ENCODE data around the gene CSNK1A1L. TPM values are rescaled to one million over a fixed set of nuclear protein-coding genes. Genes with fewer than 3 reads are reported as not detected.

The CSNK1A1L gene
- polyA plus RNA-seq, 1 donor (not counting 4 experiments of a cell fraction or from before 2014, with no cell fraction given), result not detected

DNA sequence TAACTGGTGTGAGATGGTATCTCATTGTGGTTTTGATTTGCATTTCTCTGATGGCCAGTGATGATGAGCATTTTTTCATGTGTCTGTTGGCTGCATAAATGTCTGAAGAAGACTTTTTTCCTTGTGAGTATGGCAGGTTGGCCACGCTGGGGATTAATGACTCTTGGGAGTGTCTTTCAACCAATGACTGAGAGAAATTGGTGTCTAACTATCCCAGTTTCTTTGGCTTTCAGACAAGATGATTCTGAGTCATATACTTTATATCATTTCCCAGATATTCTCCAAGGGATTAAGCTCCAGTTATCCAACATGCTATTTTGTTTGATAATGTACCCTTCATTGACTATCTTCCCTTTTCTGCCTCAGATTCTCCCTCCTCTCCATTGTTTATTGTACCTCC lies 35.5 kb upstream of the CSNK1A1L start:
- no peak for FAIRE-seq

DNA sequence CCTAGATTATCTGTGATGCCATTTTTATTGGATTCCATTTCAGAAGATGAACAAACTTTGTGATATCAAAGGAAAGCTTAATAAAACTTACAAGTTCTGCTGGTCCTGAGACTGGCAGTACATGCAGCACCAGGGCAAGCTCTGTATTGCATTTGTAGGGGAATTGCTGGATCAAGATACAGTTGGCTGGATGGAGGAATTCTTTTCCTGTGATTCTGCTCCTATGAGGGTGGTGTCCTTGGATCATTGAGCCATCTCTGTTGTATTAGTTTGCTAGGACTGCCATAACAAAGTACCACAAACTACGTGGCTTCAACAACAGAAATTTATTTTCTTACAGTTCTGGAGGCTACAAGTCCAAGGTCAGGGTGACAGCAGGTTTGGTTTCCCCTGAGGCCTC lies 33.9 kb upstream of the CSNK1A1L start:
- TF ChIP-seq EZH2 (IDR thresholded peaks at IDR 0.05; ENCODE audit: low read length), result no peak
- TF ChIP-seq, protein P1, sequence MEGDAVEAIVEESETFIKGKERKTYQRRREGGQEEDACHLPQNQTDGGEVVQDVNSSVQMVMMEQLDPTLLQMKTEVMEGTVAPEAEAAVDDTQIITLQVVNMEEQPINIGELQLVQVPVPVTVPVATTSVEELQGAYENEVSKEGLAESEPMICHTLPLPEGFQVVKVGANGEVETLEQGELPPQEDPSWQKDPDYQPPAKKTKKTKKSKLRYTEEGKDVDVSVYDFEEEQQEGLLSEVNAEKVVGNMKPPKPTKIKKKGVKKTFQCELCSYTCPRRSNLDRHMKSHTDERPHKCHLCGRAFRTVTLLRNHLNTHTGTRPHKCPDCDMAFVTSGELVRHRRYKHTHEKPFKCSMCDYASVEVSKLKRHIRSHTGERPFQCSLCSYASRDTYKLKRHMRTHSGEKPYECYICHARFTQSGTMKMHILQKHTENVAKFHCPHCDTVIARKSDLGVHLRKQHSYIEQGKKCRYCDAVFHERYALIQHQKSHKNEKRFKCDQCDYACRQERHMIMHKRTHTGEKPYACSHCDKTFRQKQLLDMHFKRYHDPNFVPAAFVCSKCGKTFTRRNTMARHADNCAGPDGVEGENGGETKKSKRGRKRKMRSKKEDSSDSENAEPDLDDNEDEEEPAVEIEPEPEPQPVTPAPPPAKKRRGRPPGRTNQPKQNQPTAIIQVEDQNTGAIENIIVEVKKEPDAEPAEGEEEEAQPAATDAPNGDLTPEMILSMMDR (optimal IDR thresholded peaks at IDR 0.05 in 1 of 3, IDR thresholded peaks at IDR 0.05 in 1 of 3, conservative IDR thresholded peaks at IDR 0.05 in 1 of 3; ENCODE audit: extremely low read depth in 1 of 3, insufficient read depth in 2 of 3, low read length in 3 of 3), result no peak
- dilution Hi-C loops (cut with MboI; ENCODE audit: extremely low pct_ligation_motif_present, low sequenced_read_pairs), result no loop called here
- Histone ChIP-seq H3K9ac (ENCODE audit: control insufficient read depth, extremely low read depth, insufficient read depth, low read length) (no peak overlapping the region), H3K4me3 (ENCODE audit: control insufficient read depth in 2 of 3, extremely low read depth in 1 of 3, insufficient read depth in 2 of 3, low read depth in 1 of 3, low read length in 3 of 3) (no peak overlapping the region), H3K4me1 (ENCODE audit: control insufficient read depth, extremely low read depth, insufficient read depth, low read length) (no peaks in the 10 kb centered on the region), H2AFZ (ENCODE audit: control insufficient read depth, low read length) (no peak overlapping the region), H3K9me1 (ENCODE audit: control insufficient read depth, extremely low read depth, insufficient read depth, low read length) (no peaks in the 10 kb centered on the region), H3K27ac (ENCODE audit: control insufficient read depth, insufficient read depth, low read length) (no peak overlapping the region), H3K4me2 (ENCODE audit: control insufficient read depth, extremely low read depth, insufficient read depth, low read depth, low read length) (no peak overlapping the region), H3K79me2 (ENCODE audit: control insufficient read depth, insufficient read depth, low read length) (no peaks in the 10 kb centered on the region), H3K36me3 (ENCODE audit: control insufficient read depth in 2 of 2, extremely low read depth in 1 of 2, insufficient read depth in 2 of 2, low read length in 2 of 2) (no peaks in the 10 kb centered on the region), H4K20me1 (ENCODE audit: control insufficient read depth, extremely low read depth, insufficient read depth, low read length) (no peaks in the 10 kb centered on the region), H3K9me3 (ENCODE audit: control insufficient read depth, low read depth, low read length) (no peaks in the 10 kb centered on the region), H3K27me3 (ENCODE audit: control insufficient read depth, extremely low read depth, insufficient read depth, low read length) (no peaks in the 10 kb centered on the region)
- FAIRE-seq (no peak), DNase-seq (ENCODE audit: low read depth, low spot score) (no peak)

More for the DNA sequence above, 35.5 kb upstream of the CSNK1A1L start:
- H3K4me1 ChIP-seq (ENCODE audit: control insufficient read depth, extremely low read depth, insufficient read depth, low read length), result no peaks in the 10 kb centered on the region
- no peaks in the 10 kb centered on the region for H3K9me1 ChIP-seq (ENCODE audit: control insufficient read depth, extremely low read depth, insufficient read depth, low read length)
- dilution Hi-C loops (cut with MboI; ENCODE audit: extremely low pct_ligation_motif_present, low sequenced_read_pairs), result no loop called here
- DNase-seq (ENCODE audit: low read depth, low spot score), result no peak
- no peak overlapping the region for H2AFZ ChIP-seq (ENCODE audit: control insufficient read depth, low read length)
- H3K27ac ChIP-seq (ENCODE audit: control insufficient read depth, insufficient read depth, low read length), result no peak overlapping the region
- no peak overlapping the region for H3K4me2 ChIP-seq (ENCODE audit: control insufficient read depth, extremely low read depth, insufficient read depth, low read depth, low read length)
- no peak for TF ChIP-seq EZH2 (IDR thresholded peaks at IDR 0.05; ENCODE audit: low read length)
- TF ChIP-seq, protein P1 (optimal IDR thresholded peaks at IDR 0.05 in 1 of 3, IDR thresholded peaks at IDR 0.05 in 1 of 3, conservative IDR thresholded peaks at IDR 0.05 in 1 of 3; ENCODE audit: extremely low read depth in 1 of 3, insufficient read depth in 2 of 3, low read length in 3 of 3), result no peak
- H3K27me3 ChIP-seq (ENCODE audit: control insufficient read depth, extremely low read depth, insufficient read depth, low read length), result no peaks in the 10 kb centered on the region
- no peak overlapping the region for H3K4me3 ChIP-seq (ENCODE audit: control insufficient read depth in 2 of 3, extremely low read depth in 1 of 3, insufficient read depth in 2 of 3, low read depth in 1 of 3, low read length in 3 of 3)
- no peaks in the 10 kb centered on the region for H3K9me3 ChIP-seq (ENCODE audit: control insufficient read depth, low read depth, low read length)
- H3K36me3 ChIP-seq (ENCODE audit: control insufficient read depth in 2 of 2, extremely low read depth in 1 of 2, insufficient read depth in 2 of 2, low read length in 2 of 2), result no peaks in the 10 kb centered on the region
- H4K20me1 ChIP-seq (ENCODE audit: control insufficient read depth, extremely low read depth, insufficient read depth, low read length), result no peaks in the 10 kb centered on the region
- no peaks in the 10 kb centered on the region for H3K79me2 ChIP-seq (ENCODE audit: control insufficient read depth, insufficient read depth, low read length)
- no peak overlapping the region for H3K9ac ChIP-seq (ENCODE audit: control insufficient read depth, extremely low read depth, insufficient read depth, low read length)

All from keratinocyte (primary cell).